Upper lobe of right lung (tissue), 1 donor: ENCODE data around the gene CPLX3. TPM values are rescaled to one million over a fixed set of nuclear protein-coding genes. Genes with fewer than 3 reads are reported as not detected.
A peak's percentile ranks its signal among the peaks of the same experiment; 100 is the strongest.

ENCODE experiments used
- ATAC-seq: fragments of 200-7000 bp; cut with Tn5 transposase; one replicate; pipeline ENCODE4 v1.9.1; 2020; ENCODE audit warnings: mild to moderate bottlenecking, moderate library complexity
- DNase-seq: peaks from one replicate; pipeline ENCODE4 v3.0.0-alpha.2; 2020
- H3K27ac ChIP-seq: fragments of 200-600 bp; one replicate; pipeline ENCODE4 v1.8.0; 2022
- H3K27me3 ChIP-seq: fragments of 200-600 bp; one replicate; pipeline ENCODE4 v1.8.0; 2022; ENCODE audit warnings: mild to moderate bottlenecking
- H3K36me3 ChIP-seq: fragments of 200-600 bp; one replicate; pipeline ENCODE4 v1.8.0; 2022
- H3K4me1 ChIP-seq: fragments of 200-600 bp; one replicate; pipeline ENCODE4 v1.8.0; 2022
- H3K4me3 ChIP-seq: fragments of 200-600 bp; one replicate; pipeline ENCODE4 v1.8.0; 2022; ENCODE audit warnings: mild to moderate bottlenecking
- H3K9me3 ChIP-seq: fragments of 200-600 bp; one replicate; pipeline ENCODE4 v1.8.0; 2022
- intact Hi-C: fragments of 100-400 bp; cut with DNase I; formaldehyde crosslinking; loops from one replicate; pipeline ENCODE4 v1.11.0; 2022
- total RNA-seq: library from RNA; stranded (reverse); fragmentation: NEBNext Ultra II Directional; extraction: Animal tissue kit (Norgen Biotek cat#: 25700); gene quantifications from one replicate; pipeline ENCODE4 v1.2.1, GENCODE V29; 2021
- TF ChIP-seq, protein P1 (sequence below): fragments of 200-600 bp; IDR thresholded peaks from one replicate; pipeline ENCODE4 v1.8.0; 2022; ENCODE audit warnings: antibody characterized with exemption
- donor health status: DM: no; HTN: yes; CAD: no; lungs with severe emphysema.

Gene CPLX3
- total RNA-seq, 1 donor from 2014 or later, result not detected

DNA sequence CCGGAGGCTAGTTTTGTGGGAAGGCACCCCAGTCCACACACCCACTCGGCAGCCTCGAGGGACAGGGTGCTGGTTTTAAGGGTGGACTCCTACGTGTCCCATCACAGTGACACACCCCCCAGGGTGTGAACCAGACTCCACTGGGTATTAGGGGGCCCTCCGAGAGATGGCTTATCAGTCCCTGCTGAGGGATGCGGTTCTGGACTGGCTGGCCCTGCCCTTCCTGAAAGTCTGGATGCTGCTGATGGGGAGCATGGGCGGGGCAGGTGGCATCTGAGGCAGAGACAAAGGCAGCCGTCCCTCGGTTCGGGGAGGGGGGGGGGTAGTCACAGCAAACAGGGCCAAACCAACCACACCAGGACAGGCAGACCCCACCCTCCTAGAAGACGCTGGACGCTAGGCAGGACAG is 17.5 kb downstream of the CPLX3 start:
- H3K27ac ChIP-seq, result peak overlapping the region; percentile 88
- peaks cover 16% of the 10 kb centered on the region for H3K4me1 ChIP-seq
- DNase-seq (no peak), ATAC-seq (no peak)
- peaks cover 40% of the 10 kb centered on the region for H3K36me3 ChIP-seq
- TF ChIP-seq, protein P1, sequence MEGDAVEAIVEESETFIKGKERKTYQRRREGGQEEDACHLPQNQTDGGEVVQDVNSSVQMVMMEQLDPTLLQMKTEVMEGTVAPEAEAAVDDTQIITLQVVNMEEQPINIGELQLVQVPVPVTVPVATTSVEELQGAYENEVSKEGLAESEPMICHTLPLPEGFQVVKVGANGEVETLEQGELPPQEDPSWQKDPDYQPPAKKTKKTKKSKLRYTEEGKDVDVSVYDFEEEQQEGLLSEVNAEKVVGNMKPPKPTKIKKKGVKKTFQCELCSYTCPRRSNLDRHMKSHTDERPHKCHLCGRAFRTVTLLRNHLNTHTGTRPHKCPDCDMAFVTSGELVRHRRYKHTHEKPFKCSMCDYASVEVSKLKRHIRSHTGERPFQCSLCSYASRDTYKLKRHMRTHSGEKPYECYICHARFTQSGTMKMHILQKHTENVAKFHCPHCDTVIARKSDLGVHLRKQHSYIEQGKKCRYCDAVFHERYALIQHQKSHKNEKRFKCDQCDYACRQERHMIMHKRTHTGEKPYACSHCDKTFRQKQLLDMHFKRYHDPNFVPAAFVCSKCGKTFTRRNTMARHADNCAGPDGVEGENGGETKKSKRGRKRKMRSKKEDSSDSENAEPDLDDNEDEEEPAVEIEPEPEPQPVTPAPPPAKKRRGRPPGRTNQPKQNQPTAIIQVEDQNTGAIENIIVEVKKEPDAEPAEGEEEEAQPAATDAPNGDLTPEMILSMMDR, result no peak
- H3K27me3 ChIP-seq, result no peaks in the 10 kb centered on the region
- intact Hi-C loops, result no loop called here
- H3K4me3 ChIP-seq, result peak overlapping the region; percentile 71
- H3K9me3 ChIP-seq, result no peaks in the 10 kb centered on the region

DNA sequence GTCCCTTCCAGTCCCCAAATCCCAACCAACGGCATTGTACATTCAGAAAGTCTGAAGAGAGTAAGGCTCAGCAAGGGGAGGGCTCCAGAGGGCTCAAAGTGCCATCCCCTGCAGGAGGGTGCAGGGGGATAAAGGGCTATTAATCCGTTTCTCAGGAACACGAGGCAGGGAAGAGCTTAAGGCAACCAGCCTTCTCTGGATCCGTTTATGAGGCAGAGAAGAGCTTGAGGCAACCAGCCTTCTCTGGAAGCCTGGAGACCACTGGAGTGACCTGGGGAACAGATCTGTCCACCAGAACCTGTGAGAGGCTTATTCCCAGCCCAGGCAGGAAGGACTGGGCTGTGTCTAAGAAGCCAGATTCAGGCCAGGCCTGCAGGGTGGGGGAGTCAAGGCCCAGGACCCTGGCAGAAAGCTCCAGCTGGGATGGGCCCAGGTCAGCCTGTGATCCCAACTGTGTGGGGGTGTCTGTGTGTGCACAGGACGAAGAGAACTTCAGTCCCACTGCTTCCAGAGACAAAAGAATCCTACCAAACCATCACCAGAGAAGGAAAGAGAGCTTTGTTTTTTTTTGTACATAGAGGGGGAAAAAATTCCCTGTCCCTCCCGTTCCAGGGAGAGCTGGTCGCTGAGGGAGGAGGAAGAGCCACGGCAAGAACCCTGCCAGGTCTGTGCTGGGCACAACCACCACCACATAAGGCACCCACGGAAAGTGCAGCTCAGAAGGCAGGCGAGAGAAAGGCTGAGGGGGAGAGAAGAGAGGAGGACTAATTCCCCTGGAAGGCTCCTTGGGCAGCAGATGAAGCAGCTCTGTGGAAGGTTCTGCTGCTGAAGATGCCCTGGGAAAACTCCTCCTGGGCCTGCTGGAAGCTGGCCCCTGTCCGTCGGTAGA is 18.1 kb downstream of the CPLX3 start:
- Histone ChIP-seq H3K27me3 (no peaks in the 10 kb centered on the region), H3K36me3 (peaks cover 46% of the 10 kb centered on the region), H3K4me3 (no peak overlapping the region), H3K27ac (no peak overlapping the region), H3K9me3 (no peaks in the 10 kb centered on the region), H3K4me1 (peaks cover 16% of the 10 kb centered on the region)
- TF ChIP-seq, protein P1, result no peak
- ATAC-seq (no peak), DNase-seq (no peak)
- intact Hi-C loops, result no loop called here

DNA sequence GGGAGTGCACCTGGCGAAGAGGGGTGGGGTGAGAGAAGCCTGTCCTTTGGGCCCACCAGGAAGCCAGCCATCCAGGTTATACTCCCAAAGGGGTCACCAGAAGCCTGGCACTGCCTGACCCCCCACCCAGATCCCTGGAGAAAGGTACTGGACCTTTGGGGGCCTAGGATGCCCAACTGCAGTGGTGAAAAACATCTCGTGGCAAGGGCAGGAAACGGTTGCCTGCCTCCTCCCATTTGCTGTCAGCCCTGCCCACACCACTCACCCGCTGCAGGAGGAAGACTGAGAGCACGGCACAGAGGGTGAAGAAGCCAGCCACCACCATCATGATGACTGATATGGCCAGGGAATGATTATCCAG is 18.8 kb downstream of the CPLX3 start:
- intact Hi-C loops, result no loop called here
- no peak for ATAC-seq
- H3K4me3 ChIP-seq, result no peak overlapping the region
- H3K36me3 ChIP-seq, result peaks cover 52% of the 10 kb centered on the region
- TF ChIP-seq, protein P1, result no peak
- DNase-seq, result no peak
- H3K4me1 ChIP-seq, result peaks cover 16% of the 10 kb centered on the region
- no peaks in the 10 kb centered on the region for H3K27me3 ChIP-seq
- H3K9me3 ChIP-seq, result no peaks in the 10 kb centered on the region
- H3K27ac ChIP-seq, result peak overlapping the region; percentile 51

DNA sequence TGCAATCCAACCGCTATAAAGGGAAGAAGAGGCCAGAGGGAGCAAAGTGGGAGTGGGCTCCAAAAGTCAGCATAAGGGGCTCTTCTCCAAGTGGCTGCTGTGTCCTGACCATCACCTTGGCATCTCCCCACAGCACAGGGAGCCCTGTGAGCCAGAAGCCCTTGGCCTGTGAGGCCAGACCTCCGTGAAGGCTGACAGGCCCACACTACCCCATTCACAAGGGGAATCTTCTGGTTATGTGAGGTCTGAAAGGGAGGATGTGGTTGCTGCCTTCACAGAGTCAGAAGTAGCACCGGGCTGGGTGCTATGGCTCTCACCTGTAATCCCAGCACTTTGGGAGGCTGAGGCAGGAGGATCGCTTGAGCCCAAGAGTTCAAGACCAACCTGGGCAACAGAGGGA is 19.2 kb downstream of the CPLX3 start:
- Histone ChIP-seq H3K27ac (peak overlapping the region; percentile 51), H3K4me1 (peaks cover 16% of the 10 kb centered on the region), H3K36me3 (peaks cover 56% of the 10 kb centered on the region), H3K4me3 (no peak overlapping the region), H3K9me3 (no peaks in the 10 kb centered on the region), H3K27me3 (no peaks in the 10 kb centered on the region)
- no peak for ATAC-seq
- TF ChIP-seq, protein P1, result no peak
- no peak for DNase-seq
- intact Hi-C loops, result no loop called here

DNA sequence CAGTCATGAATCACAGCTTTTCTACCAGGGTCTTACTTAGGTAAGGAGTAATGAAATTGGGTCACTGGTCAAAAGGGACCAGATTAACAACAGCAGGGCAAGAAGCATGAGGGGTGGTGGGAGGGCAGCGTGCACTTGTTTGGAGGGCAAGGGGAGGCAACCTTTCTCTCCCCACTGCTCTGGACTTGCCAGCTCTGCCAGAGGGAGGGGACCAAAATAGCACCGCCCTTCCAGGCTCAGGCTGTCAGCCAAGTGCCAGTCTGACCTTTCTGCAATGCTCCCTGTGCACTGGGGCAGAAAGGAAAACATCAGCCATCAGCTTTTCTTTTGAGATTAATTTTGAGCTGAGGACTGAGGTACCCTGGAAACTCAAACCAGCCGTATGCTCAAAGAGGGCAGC is 21.0 kb downstream of the CPLX3 start:
- H3K36me3 ChIP-seq, result peaks cover 74% of the 10 kb centered on the region
- DNase-seq (no peak), ATAC-seq (no peak)
- intact Hi-C loops, result no loop called here
- H3K9me3 ChIP-seq, result no peaks in the 10 kb centered on the region
- peaks cover 7% of the 10 kb centered on the region for H3K4me1 ChIP-seq
- H3K4me3 ChIP-seq, result no peak overlapping the region
- no peak overlapping the region for H3K27ac ChIP-seq
- no peaks in the 10 kb centered on the region for H3K27me3 ChIP-seq
- TF ChIP-seq, protein P1, result no peak
